ENCODE data around the gene ATXN3L. TPM values are rescaled to one million over a fixed set of nuclear protein-coding genes. Genes with fewer than 3 reads are reported as not detected.

Gene ATXN3L
- total RNA-seq, 1 experiment from 2014 or later: not detected

DNA sequence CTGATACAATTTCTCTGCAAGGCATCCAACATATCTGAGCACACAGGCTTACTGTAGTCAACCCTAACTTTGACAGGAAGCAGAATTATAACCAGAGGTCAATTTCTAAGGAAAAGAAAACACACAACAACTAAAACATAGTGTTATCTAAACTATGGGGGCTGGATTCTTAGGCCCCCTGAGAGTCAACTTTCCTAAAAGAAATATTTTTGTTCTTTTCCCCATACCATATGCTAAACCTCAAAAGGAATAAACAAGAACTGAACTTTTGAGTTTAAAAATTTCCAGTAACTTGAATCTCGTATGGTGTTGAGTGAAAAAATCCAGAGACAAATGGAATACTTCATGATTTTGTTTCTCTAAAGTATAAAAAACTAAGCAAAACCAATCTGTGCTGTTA, 42.9 kb downstream of the ATXN3L start:
- Histone ChIP-seq H2AFZ (ENCODE audit: low read depth, low read length, poor library complexity, severe bottlenecking) (no peak overlapping the region), H3K9ac (ENCODE audit: low read length) (no peak overlapping the region), H4K20me1 (ENCODE audit: insufficient read depth) (no peaks in the 10 kb centered on the region), H3K27ac (ENCODE audit: low read depth, low read length) (no peak overlapping the region), H3K9me3 (ENCODE audit: control insufficient read depth in 1 of 2, insufficient read depth in 1 of 2, low read depth in 1 of 2, low read length in 2 of 2) (no peaks in the 10 kb centered on the region), H3K4me2 (ENCODE audit: low read length) (no peak overlapping the region), H3K27me3 (ENCODE audit: insufficient read depth, low read length) (no peaks in the 10 kb centered on the region), H3K9me2 (ENCODE audit: insufficient read depth) (no peaks in the 10 kb centered on the region), H3K4me3 (replicated peaks in 1 of 2; ENCODE audit: low read depth in 1 of 2, low read length in 2 of 2) (no peak overlapping the region), H3K4me1 (ENCODE audit: control insufficient read depth in 1 of 2, insufficient read depth in 2 of 2, low read length in 2 of 2) (no peaks in the 10 kb centered on the region), H3K36me3 (ENCODE audit: control insufficient read depth in 1 of 2, insufficient read depth in 2 of 2, low read length in 2 of 2) (no peaks in the 10 kb centered on the region), H3K79me2 (ENCODE audit: insufficient read depth, low read length) (no peaks in the 10 kb centered on the region)
- ChIA-PET POLR2A (no interaction called here), RAD21 (ENCODE audit: low non-redundant PET in 1 of 2, low total read pairs in 2 of 2, uncharacterized antibody in 2 of 2, unreplicated experiment in 2 of 2) (no interaction called here), CTCF (no interaction called here)
- DNase-seq (ENCODE audit: low read depth, low spot score) (no peak), ATAC-seq (no peak)
- no TSS peak for BruUV-seq (replicated peaks)
- intact Hi-C loops (cut with micrococcal nuclease): no loop called here
- TF ChIP-seq POLR2A (IDR thresholded peaks at IDR 0.05; ENCODE audit: borderline replicate concordance, extremely low read depth, insufficient read depth, insufficient read length) (no peak), YY1 (IDR thresholded peaks at IDR 0.05; ENCODE audit: extremely low read depth, insufficient replicate concordance, low read depth, low read length) (no peak)
- TF ChIP-seq, protein P1, sequence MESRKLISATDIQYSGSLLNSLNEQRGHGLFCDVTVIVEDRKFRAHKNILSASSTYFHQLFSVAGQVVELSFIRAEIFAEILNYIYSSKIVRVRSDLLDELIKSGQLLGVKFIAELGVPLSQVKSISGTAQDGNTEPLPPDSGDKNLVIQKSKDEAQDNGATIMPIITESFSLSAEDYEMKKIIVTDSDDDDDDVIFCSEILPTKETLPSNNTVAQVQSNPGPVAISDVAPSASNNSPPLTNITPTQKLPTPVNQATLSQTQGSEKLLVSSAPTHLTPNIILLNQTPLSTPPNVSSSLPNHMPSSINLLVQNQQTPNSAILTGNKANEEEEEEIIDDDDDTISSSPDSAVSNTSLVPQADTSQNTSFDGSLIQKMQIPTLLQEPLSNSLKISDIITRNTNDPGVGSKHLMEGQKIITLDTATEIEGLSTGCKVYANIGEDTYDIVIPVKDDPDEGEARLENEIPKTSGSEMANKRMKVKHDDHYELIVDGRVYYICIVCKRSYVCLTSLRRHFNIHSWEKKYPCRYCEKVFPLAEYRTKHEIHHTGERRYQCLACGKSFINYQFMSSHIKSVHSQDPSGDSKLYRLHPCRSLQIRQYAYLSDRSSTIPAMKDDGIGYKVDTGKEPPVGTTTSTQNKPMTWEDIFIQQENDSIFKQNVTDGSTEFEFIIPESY (IDR thresholded peaks at IDR 0.05; ENCODE audit: extremely low read depth, insufficient replicate concordance, low read length): no peak

DNA sequence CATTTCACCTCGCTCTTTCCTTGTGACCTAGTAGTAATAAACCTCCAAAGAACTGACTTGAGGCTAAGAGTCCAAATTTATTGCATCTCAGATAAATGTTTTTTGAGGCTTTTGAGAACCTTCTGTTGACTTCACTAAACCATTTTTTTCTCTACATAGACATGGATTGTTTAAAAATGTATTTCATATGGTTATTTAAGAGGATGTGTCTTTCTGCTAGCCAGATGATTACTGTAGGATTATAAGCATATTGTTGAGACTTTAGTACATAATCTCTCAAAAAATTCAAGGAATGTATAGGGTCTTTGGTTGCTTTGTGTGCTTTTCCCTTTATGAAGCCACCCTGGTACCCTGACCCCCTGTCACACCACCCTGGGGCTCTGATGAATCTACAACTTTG, 44.8 kb downstream of the ATXN3L start:
- TF ChIP-seq ZNF274 (IDR thresholded peaks at IDR 0.05; ENCODE audit: low read depth, low read length) (no peak), EGR1 (IDR thresholded peaks at IDR 0.05; ENCODE audit: low read depth) (no peak), REST (IDR thresholded peaks at IDR 0.05; ENCODE audit: low read depth) (no peak), EZH2phosphoT487 (IDR thresholded peaks at IDR 0.05; ENCODE audit: borderline replicate concordance) (no peak), YY1 (IDR thresholded peaks at IDR 0.05; ENCODE audit: extremely low read depth, insufficient replicate concordance, low read depth, low read length) (no peak), SIN3A (IDR thresholded peaks at IDR 0.05; ENCODE audit: low read depth) (no peak), JUND (IDR thresholded peaks at IDR 0.05) (no peak), ZFX (IDR thresholded peaks at IDR 0.05) (no peak)
- TF ChIP-seq, protein P1 (IDR thresholded peaks at IDR 0.05; ENCODE audit: extremely low read depth, insufficient replicate concordance, low read length): no peak
- no peaks in the 10 kb centered on the region for H3K27me3 ChIP-seq (ENCODE audit: insufficient read depth, low read length)
- RAD21 ChIA-PET (ENCODE audit: low non-redundant PET in 1 of 2, low total read pairs in 2 of 2, uncharacterized antibody in 2 of 2, unreplicated experiment in 2 of 2): no interaction called here
- H2AFZ ChIP-seq (ENCODE audit: low read depth, low read length, poor library complexity, severe bottlenecking): no peak overlapping the region
- intact Hi-C loops (cut with micrococcal nuclease): no loop called here
- no peak for DNase-seq (ENCODE audit: low read depth, low spot score)
- no peaks in the 10 kb centered on the region for H3K9me3 ChIP-seq (ENCODE audit: control insufficient read depth in 1 of 2, insufficient read depth in 1 of 2, low read depth in 1 of 2, low read length in 2 of 2)
- H3K4me1 ChIP-seq (ENCODE audit: control insufficient read depth in 1 of 2, insufficient read depth in 2 of 2, low read length in 2 of 2): no peaks in the 10 kb centered on the region
- H3K79me2 ChIP-seq (ENCODE audit: insufficient read depth, low read length): no peaks in the 10 kb centered on the region
- no peak for ATAC-seq
- no peak overlapping the region for H3K4me2 ChIP-seq (ENCODE audit: low read length)
- no peaks in the 10 kb centered on the region for H3K36me3 ChIP-seq (ENCODE audit: control insufficient read depth in 1 of 2, insufficient read depth in 2 of 2, low read length in 2 of 2)
- BruUV-seq (replicated peaks): no TSS peak
- no peak overlapping the region for H3K4me3 ChIP-seq (replicated peaks in 1 of 2; ENCODE audit: low read depth in 1 of 2, low read length in 2 of 2)
- CTCF ChIA-PET: no interaction called here
- no peaks in the 10 kb centered on the region for H3K9me2 ChIP-seq (ENCODE audit: insufficient read depth)
- no peaks in the 10 kb centered on the region for H4K20me1 ChIP-seq (ENCODE audit: insufficient read depth)
- no peak overlapping the region for H3K27ac ChIP-seq (ENCODE audit: low read depth, low read length)
- POLR2A ChIA-PET: no interaction called here
- no peak overlapping the region for H3K9ac ChIP-seq (ENCODE audit: low read length)
